Bronchial epithelial cell (primary cell): Measurements from ENCODE around the gene HPCA. TPM values are rescaled to one million over a fixed set of nuclear protein-coding genes. Genes with fewer than 3 reads are reported as not detected.

Experiments
- DNase-seq: peaks from one replicate; pipeline ENCODE4 v3.0.0-alpha.2; 2010; ENCODE audit warnings: low read depth
- FAIRE-seq: peaks from 2 replicates; lab custom pipeline; 2011; peaks lifted over from hg19 to GRCh38; lab: Jason Lieb, UNC
- H3K27me3 ChIP-seq: 2 replicates; pipeline ENCODE4 v1.5.1; 2011; ENCODE audit warnings: low read length; ENCODE audit not compliant: control insufficient read depth, insufficient read depth
- H3K36me3 ChIP-seq: 2 replicates; pipeline ENCODE4 v1.5.1; 2011; ENCODE audit warnings: low read length; ENCODE audit not compliant: control insufficient read depth, insufficient read depth
- H3K4me3 ChIP-seq: 2 replicates; pipeline ENCODE4 v1.5.1; 2011; ENCODE audit warnings: mild to moderate bottlenecking, low read depth, low read length, control low read depth
- total RNA-seq: library from RNA; depleted of rRNA; stranded (reverse); fragments of >200 nt; gene quantifications from 2 replicates; pipeline ENCODE4 v1.2.1, GENCODE V29; 2014
- TF ChIP-seq, protein P1 (sequence below): IDR thresholded peaks from 2 replicates; pipeline ENCODE4 v1.5.1; 2011; ENCODE audit warnings: mild to moderate bottlenecking, moderate library complexity, low read length, control low read depth, inconsistent platforms; ENCODE audit not compliant: insufficient read depth, severe bottlenecking

HPCA gene
- total RNA-seq, 1 donor from 2014 or later: not detected

DNA sequence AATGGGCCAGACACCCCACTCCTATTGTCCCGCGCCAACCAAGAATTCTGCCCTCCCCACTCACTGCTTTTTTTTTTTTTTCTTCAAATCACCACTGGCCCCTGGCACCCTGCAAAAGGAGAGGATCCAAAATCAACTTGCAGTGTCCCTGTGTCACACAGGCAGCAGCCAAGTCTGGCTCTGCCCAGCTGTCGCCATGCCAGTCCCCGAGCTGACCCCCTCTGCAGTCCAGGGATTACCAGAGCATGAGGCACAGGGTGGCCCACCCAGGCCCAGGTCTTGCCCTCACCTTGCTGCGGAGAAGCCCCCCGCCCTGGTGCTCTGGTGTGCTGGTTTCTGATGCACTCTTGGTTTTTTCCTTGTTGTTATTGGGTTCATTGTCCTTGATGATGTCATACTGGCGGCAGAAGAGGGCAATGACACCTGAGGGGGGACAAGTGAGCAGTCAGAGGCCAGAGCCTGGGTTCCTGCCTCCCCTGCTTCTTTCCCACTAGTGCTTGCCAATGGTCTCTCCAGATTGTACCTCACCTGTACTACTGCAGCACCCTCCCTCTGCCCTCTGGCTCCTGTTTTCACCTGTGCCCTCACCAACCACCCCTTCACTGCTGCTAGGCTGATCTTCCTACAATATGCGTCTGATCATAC, 21.8 kb upstream of the HPCA start:
- no peak for DNase-seq
- FAIRE-seq: no peak
- no peak overlapping the region for H3K4me3 ChIP-seq
- H3K27me3 ChIP-seq: no peaks in the 10 kb centered on the region
- TF ChIP-seq, protein P1, sequence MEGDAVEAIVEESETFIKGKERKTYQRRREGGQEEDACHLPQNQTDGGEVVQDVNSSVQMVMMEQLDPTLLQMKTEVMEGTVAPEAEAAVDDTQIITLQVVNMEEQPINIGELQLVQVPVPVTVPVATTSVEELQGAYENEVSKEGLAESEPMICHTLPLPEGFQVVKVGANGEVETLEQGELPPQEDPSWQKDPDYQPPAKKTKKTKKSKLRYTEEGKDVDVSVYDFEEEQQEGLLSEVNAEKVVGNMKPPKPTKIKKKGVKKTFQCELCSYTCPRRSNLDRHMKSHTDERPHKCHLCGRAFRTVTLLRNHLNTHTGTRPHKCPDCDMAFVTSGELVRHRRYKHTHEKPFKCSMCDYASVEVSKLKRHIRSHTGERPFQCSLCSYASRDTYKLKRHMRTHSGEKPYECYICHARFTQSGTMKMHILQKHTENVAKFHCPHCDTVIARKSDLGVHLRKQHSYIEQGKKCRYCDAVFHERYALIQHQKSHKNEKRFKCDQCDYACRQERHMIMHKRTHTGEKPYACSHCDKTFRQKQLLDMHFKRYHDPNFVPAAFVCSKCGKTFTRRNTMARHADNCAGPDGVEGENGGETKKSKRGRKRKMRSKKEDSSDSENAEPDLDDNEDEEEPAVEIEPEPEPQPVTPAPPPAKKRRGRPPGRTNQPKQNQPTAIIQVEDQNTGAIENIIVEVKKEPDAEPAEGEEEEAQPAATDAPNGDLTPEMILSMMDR: no peak
- H3K36me3 ChIP-seq: peaks cover 4% of the 10 kb centered on the region

DNA sequence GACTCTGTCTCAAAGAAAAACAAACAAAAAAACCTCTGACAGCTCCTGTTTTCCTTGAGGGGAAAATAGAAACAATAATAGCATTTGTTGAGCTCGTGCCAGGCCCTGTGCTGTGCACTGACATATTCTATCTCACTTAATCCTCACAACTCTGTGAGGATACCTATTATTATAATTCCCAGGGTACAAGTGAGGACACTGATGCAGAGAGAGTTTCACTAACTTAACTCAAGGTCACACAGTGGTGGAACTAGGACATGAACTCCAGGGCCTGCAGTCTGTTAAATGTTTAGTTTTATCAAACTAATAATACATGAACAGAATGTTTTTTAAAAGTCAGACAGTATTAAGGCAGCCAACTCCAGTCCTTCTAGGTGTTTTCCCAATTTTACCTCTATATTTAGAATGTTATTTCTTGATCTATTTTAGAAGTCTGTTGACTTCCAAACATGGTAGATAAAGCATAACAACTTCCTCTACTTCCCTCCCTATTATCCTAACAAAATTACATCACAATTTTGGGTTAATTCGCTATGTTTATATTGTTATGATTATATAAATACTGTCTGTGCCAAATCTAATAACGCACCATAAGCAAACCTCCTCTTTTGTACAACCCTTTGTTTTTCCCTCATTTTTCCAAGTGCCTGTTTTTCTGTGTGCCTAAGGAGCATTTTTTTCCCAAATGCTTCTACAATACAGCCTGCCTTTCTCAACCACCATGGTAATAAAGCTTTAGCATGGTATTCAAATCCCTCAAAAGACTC, 20.5 kb upstream of the HPCA start:
- no peaks in the 10 kb centered on the region for H3K27me3 ChIP-seq
- TF ChIP-seq, protein P1: no peak
- H3K4me3 ChIP-seq: no peak overlapping the region
- DNase-seq (no peak), FAIRE-seq (no peak)
- H3K36me3 ChIP-seq: peaks cover 4% of the 10 kb centered on the region

DNA sequence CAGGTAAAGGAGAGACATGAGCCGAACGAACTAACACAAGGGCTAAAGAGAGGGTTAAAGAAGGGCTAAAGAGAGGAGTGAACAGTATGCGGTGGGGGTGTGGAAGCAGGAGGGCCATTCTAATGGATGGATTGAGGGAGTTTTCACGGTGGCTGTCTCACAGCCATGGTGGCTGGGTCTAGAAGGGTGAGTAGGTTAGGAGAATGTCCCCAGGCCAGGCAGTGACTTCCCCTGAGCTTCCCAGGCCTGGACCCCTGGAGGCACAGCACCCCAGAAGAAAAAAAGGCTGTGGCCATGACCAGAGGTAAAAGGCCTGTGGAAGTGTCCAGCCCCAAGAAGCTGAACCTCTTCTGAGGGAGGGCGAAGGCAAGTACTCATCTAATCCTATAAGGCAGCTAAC, 19.1 kb upstream of the HPCA start:
- H3K36me3 ChIP-seq: peaks cover 4% of the 10 kb centered on the region

DNA sequence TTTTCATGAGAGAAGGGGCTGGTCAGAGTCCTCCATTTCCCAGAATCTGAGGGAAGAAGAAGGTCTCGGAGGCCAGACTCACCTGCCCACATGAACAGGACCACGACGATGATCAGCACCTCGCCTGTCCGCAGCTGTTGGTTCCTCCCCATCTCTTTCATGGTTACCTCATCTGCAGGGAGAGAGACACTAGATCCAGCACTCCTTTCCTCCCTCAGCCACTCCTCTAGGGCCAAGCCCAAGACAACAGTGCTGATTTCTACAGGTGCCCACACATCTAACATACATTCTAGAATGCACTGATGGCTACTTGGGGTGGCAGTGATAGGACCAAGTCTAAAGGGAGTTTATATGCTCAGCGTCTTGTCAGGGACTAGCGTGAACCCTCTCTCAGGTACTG, 18.6 kb upstream of the HPCA start:
- Histone ChIP-seq H3K36me3 (peaks cover 3% of the 10 kb centered on the region), H3K27me3 (peaks cover 8% of the 10 kb centered on the region), H3K4me3 (no peak overlapping the region)
- FAIRE-seq (no peak), DNase-seq (no peak)
- TF ChIP-seq, protein P1: no peak

More for the DNA sequence above, 19.1 kb upstream of the HPCA start:
- Histone ChIP-seq H3K27me3 (peaks cover 8% of the 10 kb centered on the region), H3K4me3 (no peak overlapping the region)
- TF ChIP-seq, protein P1: no peak
- no peak for DNase-seq
- FAIRE-seq: no peak

DNA sequence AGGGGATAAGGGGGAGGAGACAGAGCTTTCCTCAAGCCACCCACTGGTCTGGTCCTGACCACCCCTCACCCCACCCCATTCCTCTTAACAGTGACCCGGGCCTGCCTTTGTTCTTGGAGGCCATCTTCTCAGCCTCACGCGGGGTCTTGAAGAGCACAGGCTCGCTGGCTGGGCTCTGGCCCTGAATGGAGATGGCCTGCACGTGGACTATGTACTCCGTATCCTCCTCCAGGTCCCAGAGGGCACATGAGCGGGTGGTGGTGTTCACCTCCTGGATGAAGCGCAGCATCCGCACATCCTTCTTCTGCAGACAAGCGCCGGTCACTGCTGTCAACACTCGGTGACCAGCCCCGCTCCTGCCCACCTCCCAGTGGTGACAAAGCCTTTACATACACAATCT, 18.2 kb upstream of the HPCA start:
- peaks cover 3% of the 10 kb centered on the region for H3K36me3 ChIP-seq

More for the DNA sequence above, 18.2 kb upstream of the HPCA start:
- TF ChIP-seq, protein P1: no peak
- peak; percentile 7 for FAIRE-seq
- Histone ChIP-seq H3K27me3 (peaks cover 8% of the 10 kb centered on the region), H3K4me3 (no peak overlapping the region)
- DNase-seq: no peak
